Peyer's patch (tissue), 4 donors: Measurements from ENCODE around the gene LYSMD1. TPM values are rescaled to one million over a fixed set of nuclear protein-coding genes. Genes with fewer than 3 reads are reported as not detected.
A peak's percentile ranks its signal among the peaks of the same experiment; 100 is the strongest.

Source experiments
- DNase-seq, 3 donors: peaks; one replicate each; pipeline ENCODE4 v3.0.0-alpha.2; 2017 to 2019
- H3K27ac ChIP-seq, 4 donors: fragments of 200-600 bp; sonication (generic); one replicate each; pipeline ENCODE4 v1.5.1; 2016 to 2019
- H3K27me3 ChIP-seq, 2 donors: fragments of 200-600 bp; sonication (generic); one replicate each; pipeline ENCODE4 v1.5.1; 2019
- H3K36me3 ChIP-seq, 3 donors: fragments of 200-600 bp; sonication (generic); one replicate each; pipeline ENCODE4 v1.5.1; 2016 to 2019
- H3K4me1 ChIP-seq, 4 donors: fragments of 200-600 bp; sonication (generic); one replicate each; pipeline ENCODE4 v1.5.1; 2016 to 2019
- H3K4me3 ChIP-seq, 4 donors: fragments of 200-600 bp; sonication (generic); 1 replicate in 3 of 4; 2 replicates in 1 of 4; pipeline ENCODE4 v1.5.1; 2016 to 2019; ENCODE audit warnings: mild to moderate bottlenecking in 1 of 4
- H3K9me3 ChIP-seq, 4 donors: fragments of 200-600 bp; sonication (generic); one replicate each; pipeline ENCODE4 v1.5.1; 2016 to 2019; ENCODE audit warnings: mild to moderate bottlenecking in 1 of 4
- POLR2A ChIP-seq, 2 donors: fragments of 450-650 bp; IDR thresholded peaks; one replicate each; pipeline ENCODE4 v1.5.1; 2017; ENCODE audit warnings: antibody characterized with exemption in 2 of 2, mild to moderate bottlenecking in 2 of 2, moderate library complexity in 2 of 2
- total RNA-seq, 4 donors: library from RNA; depleted of rRNA; stranded (reverse); fragments of >200 nt; gene quantifications; one replicate each; pipeline ENCODE4 v1.1.0, GENCODE V29; 2016
- TF ChIP-seq, protein P1 (sequence below), 6 experiments: fragments of 450-650 bp in 4 of 6; fragments of 200-600 bp in 2 of 6; sonication (generic) in 1 of 6; IDR thresholded peaks; one replicate each; pipeline ENCODE4 v1.5.1; 2017 to 2019; ENCODE audit warnings: antibody characterized with exemption in 6 of 6, mild to moderate bottlenecking in 3 of 6, moderate library complexity in 1 of 6

The LYSMD1 gene
- total RNA-seq, 4 donors from 2014 or later: 6.0 to 11.7 (median 10.2) TPM

- Histone ChIP-seq H3K4me1 (peaks cover 0 to 8% (median 3%) of the 10 kb centered on the region in 4 donors), H3K4me3 (no peak overlapping the region), H3K27ac (no peak overlapping the region), H3K36me3 (peaks cover 0 to 13% (median 0%) of the 10 kb centered on the region in 3 donors), H3K9me3 (no peaks in the 10 kb centered on the region), H3K27me3 (no peaks in the 10 kb centered on the region)
- no peak for TF ChIP-seq POLR2A (IDR thresholded peaks at IDR 0.05)
- TF ChIP-seq, protein P1, sequence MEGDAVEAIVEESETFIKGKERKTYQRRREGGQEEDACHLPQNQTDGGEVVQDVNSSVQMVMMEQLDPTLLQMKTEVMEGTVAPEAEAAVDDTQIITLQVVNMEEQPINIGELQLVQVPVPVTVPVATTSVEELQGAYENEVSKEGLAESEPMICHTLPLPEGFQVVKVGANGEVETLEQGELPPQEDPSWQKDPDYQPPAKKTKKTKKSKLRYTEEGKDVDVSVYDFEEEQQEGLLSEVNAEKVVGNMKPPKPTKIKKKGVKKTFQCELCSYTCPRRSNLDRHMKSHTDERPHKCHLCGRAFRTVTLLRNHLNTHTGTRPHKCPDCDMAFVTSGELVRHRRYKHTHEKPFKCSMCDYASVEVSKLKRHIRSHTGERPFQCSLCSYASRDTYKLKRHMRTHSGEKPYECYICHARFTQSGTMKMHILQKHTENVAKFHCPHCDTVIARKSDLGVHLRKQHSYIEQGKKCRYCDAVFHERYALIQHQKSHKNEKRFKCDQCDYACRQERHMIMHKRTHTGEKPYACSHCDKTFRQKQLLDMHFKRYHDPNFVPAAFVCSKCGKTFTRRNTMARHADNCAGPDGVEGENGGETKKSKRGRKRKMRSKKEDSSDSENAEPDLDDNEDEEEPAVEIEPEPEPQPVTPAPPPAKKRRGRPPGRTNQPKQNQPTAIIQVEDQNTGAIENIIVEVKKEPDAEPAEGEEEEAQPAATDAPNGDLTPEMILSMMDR (IDR thresholded peaks at IDR 0.05): no peak
- no peak for DNase-seq
These were observed 30.7 kb downstream of the LYSMD1 start for GRCh38 chr1:151134991-151135390.

DNA sequence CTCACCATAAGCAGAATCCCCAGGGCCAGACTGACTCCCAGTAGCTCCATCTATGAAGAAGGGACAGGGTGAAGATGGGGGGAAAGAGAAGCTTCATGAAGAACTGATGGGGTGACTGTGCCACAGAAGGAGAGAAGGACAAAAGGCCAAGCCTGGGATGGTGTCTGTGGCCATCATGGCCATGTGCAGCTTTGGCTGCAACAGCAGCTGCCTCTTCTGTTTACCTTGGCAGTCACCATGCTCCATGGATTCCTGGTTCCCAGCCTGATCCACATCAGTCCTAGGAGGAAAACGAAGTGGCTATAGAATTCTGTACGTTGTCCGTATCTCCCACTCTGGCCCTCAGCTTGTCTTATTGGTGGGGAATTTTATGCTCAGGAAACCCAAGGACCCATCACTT, 31.3 kb downstream of the LYSMD1 start:
- Histone ChIP-seq H3K27ac (no peak overlapping the region), H3K4me1 (peaks cover 0 to 8% (median 3%) of the 10 kb centered on the region in 4 donors), H3K27me3 (no peaks in the 10 kb centered on the region), H3K4me3 (no peak overlapping the region), H3K36me3 (peaks cover 0 to 13% (median 0%) of the 10 kb centered on the region in 3 donors), H3K9me3 (no peaks in the 10 kb centered on the region)
- no peak for DNase-seq
- TF ChIP-seq, protein P1 (IDR thresholded peaks at IDR 0.05): no peak
- TF ChIP-seq POLR2A (IDR thresholded peaks at IDR 0.05): no peak

DNA sequence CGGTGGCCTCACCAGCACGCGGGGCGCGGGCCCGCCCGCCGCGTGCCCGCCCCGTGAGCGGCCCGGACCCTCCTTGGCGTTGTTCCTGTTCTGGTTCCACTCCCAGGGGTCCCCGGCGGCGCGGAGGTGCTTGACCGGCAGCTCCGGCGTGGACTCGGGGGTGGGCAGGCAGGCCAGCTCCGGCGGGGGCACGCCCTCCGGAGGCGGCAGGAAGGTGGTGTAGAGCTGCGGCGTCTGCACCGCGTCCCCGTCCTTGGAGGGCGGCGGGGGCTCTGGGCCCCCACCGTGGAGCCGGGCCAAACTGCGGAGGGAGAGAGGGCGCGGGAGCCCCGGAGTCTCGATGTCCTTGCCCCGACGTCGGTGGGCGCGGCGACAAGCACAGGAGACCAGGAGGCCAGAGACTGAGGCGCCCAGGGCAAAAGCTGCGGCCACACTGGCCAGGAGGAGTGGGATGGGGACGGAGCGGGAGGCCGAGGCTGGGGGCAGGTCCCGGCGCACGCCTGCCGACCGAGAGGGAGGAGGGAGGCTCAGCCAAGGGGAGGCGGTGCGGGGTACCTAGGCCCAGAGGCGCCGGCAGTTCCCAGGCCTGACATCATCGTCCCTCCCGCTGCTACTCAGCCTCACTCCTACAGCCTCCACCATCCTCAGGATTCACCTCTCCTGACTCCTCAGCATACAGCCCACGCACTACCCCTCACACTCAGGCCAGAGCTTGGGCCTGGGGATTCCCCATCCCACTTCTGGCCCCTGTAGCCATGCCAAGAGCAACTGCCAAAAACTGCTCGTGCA, 32.5 kb downstream of the LYSMD1 start:
- no peak for DNase-seq
- Histone ChIP-seq H3K9me3 (no peaks in the 10 kb centered on the region), H3K27ac (peak overlapping the region in 1 of 4 donors; percentile 10), H3K27me3 (no peaks in the 10 kb centered on the region), H3K4me1 (peaks cover 0 to 8% (median 3%) of the 10 kb centered on the region in 4 donors), H3K4me3 (no peak overlapping the region), H3K36me3 (peaks cover 0 to 13% (median 0%) of the 10 kb centered on the region in 3 donors)
- TF ChIP-seq, protein P1 (IDR thresholded peaks at IDR 0.05): no peak
- TF ChIP-seq POLR2A (IDR thresholded peaks at IDR 0.05): no peak

GRCh38 chr1:151132335-151133017, 33.2 kb downstream of the LYSMD1 start:
- H3K4me3 ChIP-seq: peak overlapping the region in 1 of 4 donors; percentile 45

DNA sequence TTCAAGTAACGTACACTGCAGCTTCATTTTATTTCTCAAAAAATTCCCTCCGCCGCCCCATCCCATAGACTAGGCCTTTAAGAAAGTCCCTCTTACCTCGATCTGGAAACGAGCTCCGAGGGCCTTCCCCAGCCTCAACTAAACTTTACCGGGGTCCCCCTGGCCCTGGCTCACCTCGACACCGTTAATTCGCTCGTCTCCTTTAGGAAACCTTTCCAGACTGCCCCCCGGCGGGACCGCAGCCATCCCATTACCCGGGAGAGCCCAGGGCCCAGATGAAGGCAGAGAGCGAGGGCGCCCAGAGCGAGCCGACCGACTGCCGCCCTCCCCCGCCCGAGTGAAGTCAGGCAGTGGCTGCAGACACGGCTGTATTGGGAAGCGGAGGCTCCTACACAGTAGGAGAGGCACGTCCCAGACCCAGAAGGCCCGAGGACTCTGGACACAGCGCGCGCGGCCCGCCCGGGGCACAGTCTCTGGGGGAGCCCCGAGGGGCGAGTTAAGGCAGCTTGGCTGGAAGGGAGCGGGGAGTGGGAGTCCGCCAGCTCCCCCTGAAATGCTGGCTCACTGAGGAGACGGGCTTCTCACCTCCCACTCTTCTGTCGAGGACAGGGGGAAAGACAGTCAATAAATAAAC, 33.9 kb downstream of the LYSMD1 start:
- H3K4me3 ChIP-seq: peak overlapping the region; percentile 25 to 46 (median 40)
- no peak for DNase-seq
- H3K36me3 ChIP-seq: peaks cover 0 to 12% (median 0%) of the 10 kb centered on the region in 3 donors
- H3K27me3 ChIP-seq: no peaks in the 10 kb centered on the region
- H3K4me1 ChIP-seq: peaks cover 0 to 8% (median 3%) of the 10 kb centered on the region in 4 donors
- no peaks in the 10 kb centered on the region for H3K9me3 ChIP-seq
- no peak for TF ChIP-seq POLR2A (IDR thresholded peaks at IDR 0.05)
- TF ChIP-seq, protein P1 (IDR thresholded peaks at IDR 0.05): no peak
- peak overlapping the region in 2 of 4 donors; percentile 7 to 27 for H3K27ac ChIP-seq

More at GRCh38 chr1:151132335-151133017, 33.2 kb downstream of the LYSMD1 start:
- Histone ChIP-seq H3K27me3 (no peaks in the 10 kb centered on the region), H3K36me3 (peaks cover 0 to 13% (median 0%) of the 10 kb centered on the region in 3 donors), H3K9me3 (no peaks in the 10 kb centered on the region), H3K4me1 (peaks cover 0 to 8% (median 3%) of the 10 kb centered on the region in 4 donors), H3K27ac (no peak overlapping the region)
- no peak for TF ChIP-seq POLR2A (IDR thresholded peaks at IDR 0.05)
- TF ChIP-seq, protein P1 (IDR thresholded peaks at IDR 0.05): no peak
- DNase-seq: no peak
